Fibroblast of skin of right quadriceps (primary cell): ENCODE results near the gene HRH1.
A peak's percentile ranks its signal among the peaks of the same experiment; 100 is the strongest.
"Not testable (repeated sequence)": the region's sequence is repeated elsewhere in the genome, so short reads cannot be mapped to it uniquely, and the experiment has no call there.

Experiments
- DNase-seq: peaks from one replicate; pipeline ENCODE4 v3.0.0-alpha.2; 2013

The HRH1 gene

DNA sequence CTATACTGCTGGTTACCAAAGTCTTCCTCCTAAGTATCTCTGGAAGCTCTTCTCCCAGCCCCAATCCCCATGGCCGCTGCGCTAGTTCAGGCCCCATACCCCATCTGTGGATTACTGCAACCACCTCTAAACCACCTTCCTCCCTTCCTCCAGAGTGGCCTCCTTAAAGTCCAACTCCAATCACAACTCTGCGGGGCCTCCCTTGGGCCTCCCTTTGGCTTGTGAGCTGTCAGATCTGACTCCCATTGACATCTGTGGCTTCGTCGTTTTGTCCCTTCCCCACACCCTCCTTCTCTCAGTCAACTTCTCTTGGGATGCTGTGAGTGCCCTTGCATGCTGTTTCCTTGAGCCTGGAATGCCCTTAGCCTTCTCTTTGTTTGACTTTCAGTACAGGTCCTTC is 9.3 kb upstream of the HRH1 start:
- no peak for DNase-seq

DNA sequence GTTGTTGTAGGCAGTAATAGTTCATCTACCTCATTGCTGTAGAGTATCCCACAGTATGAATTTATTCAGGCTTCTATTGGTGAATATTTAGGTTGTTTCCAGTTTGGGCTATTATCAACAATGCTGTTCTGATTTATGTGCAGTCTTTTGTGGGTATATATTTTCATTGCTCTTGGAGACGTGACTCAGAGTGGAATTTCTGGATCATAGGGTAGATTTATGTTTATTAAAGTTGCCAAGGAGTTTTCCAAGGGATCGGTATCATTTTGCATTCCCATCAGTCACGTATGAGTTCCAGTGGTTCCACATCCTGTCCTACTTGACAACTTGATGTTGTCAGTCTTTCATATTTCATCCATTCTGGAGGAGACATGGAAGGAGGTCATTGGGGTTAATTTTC is 8.4 kb upstream of the HRH1 start:
- DNase-seq: peak; percentile 97

DNA sequence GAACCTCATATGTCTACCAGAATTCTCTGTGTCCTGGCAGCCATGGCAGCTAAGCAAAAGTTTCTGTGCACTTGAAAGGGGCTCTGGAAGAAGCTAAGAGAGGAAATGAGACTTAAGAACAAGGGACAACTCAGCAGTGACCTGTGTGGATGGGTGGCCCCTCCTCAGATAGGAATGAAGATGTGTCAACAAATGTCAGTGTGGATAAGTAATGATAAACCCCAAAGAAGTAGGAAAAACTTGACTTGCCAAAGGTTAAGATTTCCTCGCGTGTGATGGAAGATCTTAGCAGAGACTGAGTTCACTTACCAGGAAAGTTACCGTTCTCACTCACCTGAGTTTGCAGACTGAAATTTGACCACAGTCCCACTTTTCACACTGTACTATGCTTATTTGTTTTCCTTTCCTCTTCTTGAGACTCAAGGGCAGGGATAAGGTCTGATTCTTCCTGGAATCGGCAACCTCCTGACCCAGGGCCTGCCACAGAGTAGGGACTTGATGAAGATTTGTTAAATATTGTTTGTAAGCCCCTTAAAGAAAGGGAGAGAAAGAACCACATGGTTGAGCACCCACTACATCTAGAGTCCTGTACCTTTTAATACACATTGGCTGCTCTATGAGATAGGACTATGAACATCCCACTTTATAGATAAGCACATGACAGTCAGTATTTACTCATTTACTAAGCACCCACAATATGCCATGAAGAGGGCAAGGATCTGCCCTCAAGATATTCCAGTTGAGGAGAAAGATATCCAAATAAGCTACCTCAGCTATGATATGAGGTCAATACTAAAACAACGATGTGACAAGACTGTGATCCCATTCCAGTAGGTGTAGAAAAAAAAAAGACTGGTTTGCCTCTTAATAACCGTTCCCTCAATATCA is 7.3 kb upstream of the HRH1 start:
- peak; percentile 28 for DNase-seq

DNA sequence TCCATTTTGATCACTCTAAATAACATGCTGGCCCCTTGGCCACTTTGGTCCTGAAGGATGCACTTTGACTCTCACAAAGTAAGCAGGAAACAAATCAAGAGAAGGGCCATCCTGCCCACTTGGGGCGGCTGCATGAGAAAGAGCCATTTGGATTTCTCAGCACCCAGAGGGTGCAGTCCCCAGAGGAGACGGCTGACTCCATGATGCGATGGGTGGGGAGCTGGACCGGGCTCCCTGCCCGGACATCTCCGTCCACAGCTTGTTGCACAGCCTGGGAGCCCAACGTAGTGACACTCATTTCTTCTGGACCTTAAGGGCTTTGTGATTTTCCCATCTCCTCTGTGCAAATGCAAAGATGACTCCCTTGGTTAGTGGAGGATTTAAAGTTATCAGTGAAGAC is 4.0 kb upstream of the HRH1 start:
- no peak for DNase-seq

DNA sequence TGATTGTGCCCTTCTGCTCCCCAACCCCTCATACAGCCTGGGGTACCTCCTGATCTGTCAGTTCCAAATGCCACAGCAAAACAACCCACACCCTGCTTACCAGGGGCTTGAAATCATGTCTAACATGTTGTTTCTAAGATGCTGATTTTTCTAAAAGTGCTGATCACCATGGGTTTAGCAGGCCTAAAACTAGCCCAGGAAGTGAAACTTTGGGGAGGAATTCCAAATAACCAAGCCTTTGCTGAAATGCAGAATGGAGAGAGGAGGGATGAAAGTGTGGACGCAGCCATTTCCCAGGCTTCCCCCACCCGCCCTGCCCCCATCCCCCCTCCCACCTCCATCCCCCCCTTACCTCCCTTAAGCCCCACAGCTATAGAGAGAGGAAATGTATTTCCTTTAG is 2.0 kb upstream of the HRH1 start:
- no peak for DNase-seq

DNA sequence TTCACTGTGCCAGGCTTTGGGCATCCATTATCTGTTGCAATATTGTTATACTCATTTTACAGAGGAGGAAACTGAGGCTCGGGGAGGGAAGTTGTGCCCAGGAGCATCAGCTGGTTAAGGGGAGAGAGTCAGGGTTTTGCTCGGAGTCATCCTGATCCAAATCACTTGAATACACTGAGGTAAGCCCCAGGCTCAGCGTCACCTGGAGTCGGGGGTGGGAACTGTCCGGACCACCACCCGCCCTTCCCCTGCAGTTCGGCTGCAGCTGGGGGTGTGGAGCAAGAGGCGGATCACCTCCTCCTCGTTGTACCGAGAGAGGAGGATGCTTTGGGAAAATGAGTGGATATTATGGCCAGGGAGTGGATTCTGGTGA is 646 bp downstream of the HRH1 start:
- no peak for DNase-seq

DNA sequence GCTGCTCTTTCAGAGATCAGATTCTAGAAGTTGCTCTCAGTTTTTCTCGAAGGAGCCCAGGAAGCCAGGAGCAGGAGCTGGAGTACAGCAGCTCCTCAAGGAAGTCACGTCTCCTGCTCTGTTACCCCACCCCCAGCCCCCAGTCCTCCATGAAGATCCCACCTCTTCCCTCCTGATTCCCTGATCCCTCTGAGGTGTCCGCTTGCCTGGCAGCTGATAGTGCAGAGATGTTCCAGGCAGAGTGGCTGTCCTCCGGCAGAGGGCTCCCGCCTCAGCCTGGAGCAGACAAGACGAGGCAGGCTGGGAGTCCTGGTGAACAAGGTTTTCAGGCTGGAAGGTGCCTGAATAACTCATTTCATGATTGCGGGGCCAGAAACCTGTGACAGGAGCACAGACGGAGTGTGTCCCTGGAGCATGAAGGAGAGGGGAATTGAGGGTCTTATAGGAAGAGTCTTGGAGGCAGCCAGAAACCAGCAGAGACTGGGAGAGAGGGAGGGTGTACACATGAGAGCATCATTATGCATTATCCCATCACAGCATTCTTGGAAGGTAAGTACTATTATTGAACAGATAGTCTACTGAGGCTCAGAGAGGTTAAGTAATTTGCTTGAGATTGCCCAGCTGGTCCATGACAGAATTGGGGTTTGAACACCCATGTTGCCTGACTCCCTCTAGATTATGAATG is 1.2 kb downstream of the HRH1 start:
- DNase-seq: peak; percentile 89

DNA sequence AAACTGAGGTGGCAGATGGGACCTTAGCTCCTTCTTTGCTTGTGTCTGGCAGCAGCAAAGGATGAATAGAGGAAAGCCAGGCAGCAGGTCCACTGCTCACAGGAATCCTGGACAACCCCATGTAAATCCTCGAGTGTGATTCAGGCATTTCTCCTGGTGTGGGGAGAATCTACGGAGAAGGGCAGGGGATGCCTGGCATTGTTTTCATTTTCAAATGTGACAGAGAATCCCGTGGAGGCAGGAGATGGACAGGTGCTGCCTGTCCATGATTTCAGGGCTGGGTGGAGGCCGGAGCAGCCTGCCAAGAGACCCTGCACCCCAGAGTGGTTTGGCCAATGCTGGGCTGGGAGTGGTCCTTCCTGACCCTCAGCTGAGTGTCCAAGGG is 1.7 kb downstream of the HRH1 start:
- DNase-seq: no peak

DNA sequence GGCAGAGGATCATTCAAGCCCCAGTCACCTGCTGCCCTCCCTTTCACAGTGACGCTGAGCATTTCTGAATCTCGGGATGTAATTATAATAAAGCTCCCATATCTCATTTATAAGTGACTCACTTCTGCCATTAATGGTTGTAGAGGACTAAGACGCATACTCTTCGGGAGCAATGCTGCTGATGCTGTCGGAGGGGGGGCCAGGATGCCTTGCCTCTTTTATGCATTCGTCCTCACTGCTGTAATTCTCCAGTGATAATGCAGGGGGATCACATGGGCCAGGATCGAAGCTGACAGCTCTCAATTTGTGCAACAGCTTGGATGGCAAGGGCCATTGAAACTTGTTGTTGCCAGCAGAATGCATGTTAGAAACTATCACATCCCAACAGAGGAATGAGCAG is 3.1 kb downstream of the HRH1 start:
- DNase-seq: no peak

DNA sequence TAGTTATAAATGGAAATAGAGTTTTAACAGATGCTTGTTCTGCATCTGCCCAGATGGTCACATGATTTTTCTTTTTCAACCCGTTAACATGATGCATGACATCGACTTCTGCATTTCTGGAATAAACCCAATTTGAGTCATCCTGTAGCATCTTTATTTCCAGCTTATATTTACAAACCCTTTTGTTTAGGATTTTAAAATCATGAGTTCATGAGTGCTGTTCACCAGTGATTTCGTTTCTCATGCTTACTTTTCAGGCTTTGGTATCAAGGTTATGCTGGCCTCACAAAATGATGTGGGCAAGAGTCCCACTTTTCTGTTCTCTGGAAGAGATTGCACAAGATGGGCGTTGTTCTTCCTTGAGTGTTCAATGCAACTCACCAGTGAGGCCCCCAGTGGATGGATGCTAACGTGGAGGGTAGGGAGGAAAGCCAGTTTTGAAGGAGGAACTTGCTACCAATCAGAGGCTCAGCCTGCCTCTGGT is 5.2 kb downstream of the HRH1 start:
- peak; percentile 86 for DNase-seq

DNA sequence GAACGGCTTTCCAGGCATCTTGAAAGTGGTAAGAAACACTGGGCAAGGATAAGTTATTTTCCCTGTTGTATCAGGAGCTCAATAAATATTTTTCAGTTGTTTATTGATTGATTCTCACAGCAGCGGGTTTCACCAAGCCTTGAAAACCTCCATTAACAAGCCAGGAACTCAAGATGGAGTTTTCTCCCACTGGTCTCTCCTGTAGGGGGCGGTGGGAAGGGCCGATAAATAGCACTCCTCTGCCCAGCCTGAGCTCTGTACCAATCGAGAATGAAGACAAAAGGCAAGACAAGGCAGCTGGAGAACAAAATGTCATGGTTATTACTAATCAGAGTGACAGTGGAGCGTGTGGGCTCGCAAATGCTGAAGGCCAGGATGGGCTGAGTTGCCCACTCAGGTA is 7.4 kb downstream of the HRH1 start:
- DNase-seq: no peak

DNA sequence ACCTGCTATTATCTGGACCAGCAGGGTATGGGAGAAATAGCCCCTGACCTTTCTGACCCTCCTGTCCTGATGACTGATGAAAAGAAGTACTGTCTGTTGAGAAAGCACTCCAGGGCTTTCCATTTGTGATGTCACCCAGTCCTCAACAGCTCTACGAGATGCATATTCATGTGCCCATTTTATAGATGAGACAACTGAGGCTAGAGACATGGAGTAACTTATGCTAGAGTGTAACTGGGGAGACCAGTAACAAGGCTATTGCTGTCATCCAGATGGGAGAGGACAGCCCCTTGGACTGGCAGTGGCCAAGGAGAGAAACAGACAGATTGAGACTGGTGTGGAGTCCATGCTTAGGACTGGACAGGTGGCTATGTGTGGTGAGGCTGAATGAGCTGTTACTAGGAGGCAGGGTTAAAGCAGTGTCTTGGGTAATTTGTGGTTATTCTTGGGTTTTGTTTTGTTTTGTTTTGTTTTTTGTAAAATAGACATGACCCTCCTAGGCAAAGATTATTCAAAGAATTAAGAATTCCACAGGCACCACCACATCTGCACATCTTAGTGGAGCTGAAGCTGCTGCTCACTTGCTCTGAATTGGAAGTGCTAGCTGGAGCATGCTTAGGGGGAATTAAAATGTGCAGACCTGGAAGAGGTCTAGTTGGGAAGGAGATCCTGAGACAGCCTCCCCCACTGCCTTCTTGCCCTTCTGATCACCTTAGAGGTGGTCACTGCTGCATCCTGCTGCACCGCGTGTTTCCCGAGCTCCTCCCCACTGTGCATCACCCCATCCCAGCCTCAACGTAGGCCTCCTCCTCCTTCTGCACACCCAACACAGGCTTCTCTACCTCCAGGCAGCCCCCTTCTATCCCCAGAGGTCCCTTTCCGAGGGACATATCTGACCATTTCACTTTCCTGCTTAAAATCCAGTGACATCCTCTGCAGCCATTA is 8.4 kb downstream of the HRH1 start:
- no peak for DNase-seq

DNA sequence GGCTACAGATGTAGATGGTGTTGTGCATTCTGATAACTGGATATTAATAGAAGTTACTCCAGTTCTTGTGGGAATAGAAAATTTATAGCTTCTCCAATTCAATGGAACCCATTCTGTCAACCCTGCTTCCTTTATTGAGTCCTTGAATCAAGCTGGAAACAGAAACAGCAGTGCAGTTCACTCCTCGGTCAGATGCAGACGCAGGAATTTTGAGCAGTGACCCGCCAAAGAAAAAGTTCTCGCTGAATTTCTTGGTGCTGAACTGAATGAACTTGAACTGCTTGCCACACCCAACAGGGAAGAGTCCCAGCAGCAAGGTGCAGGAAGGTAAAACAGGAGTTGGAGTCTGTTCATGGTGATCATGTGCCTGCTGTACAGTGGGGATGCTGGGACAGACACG is 10.3 kb downstream of the HRH1 start:
- no peak for DNase-seq

DNA sequence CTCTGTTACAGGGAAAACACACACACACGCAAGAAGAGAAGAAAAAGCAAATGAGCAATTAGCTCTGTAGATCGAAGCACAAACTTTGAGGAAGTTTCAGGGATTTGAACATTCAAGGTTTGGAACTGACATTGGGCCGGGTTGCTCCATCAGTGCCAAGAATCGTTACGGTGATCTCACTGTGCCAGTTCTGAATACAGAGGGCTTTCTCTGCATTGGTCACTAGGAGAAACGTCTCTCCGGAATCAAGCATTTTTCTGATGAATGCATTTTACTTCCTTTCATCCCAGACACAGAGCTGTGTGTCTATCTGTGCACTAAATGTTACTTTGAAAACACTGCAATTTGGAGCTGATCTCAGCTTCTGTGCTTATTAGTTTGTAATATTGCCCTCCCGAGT is 11.2 kb downstream of the HRH1 start:
- DNase-seq: no peak

DNA sequence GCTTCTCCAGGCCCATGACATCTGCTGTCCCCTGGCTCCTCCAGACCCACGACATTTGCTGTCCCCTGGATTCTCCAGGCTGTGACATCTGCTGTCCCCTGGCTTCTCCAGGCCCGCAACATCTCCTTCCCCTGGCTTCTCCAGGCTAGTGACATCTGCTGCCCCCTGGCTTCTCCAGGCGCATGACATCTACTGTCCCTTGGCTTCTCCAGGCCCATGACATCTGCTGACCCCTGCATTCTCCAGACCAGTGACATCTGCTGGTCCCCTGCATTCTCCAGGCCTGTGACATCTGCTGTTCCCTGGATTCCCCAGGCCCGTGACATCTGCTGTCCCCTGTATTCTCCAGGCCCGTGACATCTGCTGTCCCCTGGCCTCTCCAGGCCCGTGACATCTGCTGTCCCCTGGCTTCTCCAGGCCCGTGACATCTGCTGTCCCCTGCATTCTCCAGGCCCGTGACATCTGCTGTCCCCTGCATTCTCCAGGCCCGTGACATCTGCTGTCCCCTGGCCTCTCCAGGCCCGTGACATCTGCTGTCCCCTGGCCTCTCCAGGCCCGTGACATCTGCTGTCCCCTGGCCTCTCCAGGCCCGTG is 12.6 kb downstream of the HRH1 start:
- DNase-seq: not testable (repeated sequence)

DNA sequence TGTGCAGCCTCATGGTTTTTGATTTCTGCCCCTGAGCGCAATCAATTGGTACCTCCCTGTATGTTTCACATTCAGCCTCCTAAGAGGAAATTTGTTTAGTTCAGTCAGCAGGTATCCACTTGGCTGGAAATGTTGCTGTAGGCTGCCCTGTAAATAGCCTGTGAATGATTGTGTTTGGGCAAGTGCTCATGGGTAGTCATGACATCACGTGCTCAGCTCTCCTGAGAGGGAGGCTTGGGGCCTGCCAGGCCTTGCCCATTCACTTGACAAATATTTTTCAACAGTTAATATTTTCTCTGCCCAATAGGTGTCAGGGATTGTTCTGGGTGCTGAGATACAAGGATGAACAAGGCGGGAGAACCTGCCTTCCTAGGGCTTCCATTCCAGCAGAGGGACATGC is 13.3 kb downstream of the HRH1 start:
- no peak for DNase-seq

DNA sequence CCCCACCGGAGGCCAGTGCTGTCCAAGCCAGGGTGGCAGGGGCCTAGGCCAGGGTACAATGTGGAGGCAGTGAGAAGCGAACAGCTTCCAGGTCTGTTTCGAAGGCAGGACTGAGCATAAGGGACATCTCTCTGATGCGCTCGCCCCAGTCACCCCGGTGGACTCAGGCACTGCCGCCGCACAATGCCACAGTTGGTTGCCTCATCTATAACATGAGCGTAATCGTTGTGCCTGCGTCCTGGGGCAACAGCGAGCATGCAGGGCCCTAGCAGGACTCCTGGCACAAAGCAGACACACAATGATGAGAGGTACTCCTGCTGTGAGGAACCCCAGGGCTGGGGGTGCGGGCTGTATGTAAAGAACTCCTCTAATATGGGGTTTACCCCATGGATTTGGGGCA is 14.1 kb downstream of the HRH1 start:
- no peak for DNase-seq

DNA sequence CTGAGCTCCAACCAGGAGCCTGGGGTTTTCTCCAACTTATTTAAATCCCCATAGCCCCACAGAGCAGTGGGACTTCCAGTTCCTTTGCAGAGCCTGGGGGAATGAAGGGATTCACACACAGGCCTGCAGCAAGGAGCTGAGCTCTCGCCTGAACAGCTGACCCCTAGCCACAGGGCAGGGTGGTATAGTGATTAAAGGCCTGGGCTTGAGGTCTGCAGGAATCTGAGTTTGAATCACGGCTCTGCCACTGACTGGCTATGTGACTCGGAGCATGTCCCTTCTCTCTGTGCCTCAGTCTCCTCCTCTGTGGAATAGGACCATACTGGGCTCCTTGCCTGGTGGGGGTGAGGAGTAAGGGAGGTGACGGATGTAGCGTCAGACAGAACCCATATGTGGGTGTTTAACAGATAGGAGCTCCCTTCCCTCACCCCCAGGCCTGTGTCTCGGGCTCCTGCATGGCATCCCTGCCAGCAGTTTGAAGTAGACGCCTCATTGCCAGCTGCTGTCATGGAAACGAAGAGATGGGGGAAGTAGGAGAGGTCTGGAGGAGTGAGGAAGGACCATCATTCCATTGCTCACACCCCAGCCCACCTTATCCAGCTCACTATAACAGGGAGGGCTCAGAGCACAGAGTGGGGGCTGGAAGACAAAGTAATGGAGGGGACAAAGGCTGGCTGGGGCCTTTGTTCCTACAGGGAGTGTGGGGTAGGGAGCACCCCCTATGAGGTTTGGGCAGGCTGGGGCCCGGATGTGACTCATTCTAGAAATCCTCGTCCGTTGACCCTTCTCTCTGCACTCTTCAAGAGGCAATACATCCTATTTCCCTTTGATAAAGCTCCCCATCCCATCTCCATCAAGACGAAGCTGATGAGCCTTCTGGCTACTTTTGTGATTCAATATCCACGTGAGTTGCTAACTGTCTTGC is 14.8 kb downstream of the HRH1 start:
- no peak for DNase-seq

DNA sequence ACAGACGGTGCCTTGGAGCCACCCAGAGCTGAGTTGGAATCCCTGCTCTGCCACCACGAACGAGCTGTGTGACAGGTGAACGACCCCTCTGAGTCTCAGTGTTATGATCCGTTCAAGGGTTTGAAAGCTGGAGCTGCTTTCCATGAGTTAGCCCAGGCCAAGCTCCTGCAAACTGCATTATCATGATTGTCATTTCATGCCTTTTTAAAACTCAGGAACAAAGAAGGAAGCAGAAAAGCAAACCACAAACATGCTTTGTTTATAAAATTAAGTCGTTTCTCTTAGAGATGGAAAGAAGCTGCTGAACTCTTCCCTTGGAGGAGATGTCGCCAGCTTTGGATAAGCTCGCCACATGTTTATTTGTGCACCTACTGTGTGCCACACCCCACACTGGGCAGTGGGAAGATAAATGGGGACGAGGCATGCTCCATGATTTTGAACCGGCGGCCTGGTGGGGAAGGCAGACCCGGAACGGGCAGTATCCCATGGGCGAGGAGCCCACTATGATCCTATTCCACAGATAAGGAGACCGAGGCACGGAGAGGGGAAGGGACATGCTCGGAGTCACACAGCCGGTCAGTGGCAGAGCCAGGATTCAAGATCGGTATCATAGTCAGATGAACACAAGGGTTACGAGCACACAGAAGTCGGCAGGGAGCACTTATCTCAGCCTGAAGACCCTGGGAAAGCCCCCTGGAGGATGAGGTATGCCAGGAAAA is 15.9 kb downstream of the HRH1 start:
- DNase-seq: no peak

DNA sequence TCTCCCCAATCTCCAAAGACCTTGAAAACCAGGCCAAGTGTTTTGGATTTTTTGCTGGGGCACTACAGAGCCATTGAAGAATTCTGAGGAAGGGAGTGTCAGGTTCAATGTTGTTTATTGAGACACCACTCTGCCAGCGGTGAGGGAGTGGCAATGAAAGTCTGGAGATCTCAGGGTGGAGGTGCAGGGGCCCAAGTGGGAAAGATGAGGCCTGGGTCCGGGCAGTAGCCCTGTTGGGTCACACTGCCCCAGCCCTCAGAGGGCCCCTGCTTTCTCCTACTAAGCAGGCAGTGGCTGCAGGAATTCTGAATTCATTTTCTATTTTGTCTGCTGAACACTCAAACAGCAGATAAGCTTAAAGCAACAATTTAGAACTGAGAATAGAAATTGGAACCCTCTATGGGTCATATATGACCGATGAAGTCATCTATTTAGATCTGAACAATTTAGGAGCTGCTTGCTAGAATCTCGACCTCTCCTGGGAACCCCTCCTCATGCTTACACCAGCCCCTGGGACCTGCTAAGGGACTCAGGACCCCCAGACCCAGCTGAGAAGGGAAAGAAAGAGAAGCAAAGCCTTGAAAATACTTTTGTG is 17.9 kb downstream of the HRH1 start:
- DNase-seq: no peak
